ENCODE results near the gene PDIA6.

PDIA6 gene

DNA sequence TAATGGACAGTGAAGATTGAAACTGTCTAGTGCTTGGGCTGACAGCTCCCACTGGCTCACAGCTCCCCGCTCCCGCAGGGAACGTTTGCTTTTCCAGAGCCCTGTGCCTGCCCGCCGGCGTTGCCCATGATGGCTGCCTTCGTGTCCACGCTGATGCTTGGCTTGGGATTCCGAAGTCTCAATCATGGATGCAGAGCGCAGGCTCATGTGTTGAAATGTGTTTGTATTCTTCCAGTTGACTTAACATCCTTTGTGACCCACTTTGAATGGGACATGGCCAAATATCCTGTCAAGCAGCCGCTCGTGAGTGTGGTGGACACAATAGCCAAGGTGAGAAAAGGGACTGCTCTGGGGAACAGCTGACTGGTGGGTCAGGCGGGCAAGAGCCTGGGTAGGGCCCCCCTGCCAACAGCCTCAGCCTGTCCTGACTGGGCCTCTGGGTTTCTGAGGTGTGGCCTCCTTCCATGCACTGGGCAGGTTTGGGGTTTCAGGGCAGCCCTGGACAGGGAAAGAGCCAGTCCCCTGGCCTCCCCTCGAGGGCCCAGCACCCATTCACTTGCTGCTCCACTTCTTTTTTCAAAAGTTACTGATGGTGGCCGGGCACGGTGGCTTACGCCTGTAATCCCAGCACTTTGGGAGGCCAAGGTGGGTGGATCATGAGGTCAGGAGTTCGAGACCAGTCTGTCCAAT is 48.3 kb downstream of the PDIA6 start:
- H3K27me3 ChIP-seq (ENCODE audit: insufficient read depth, poor library complexity, severe bottlenecking) = peaks cover 11% of the 10 kb centered on the region
- no peak for DNase-seq (ENCODE audit: low read depth in 1 of 2, low spot score in 1 of 2)
- no peak overlapping the region for H3K4me3 ChIP-seq (replicated peaks; ENCODE audit: insufficient read depth, low read length)
- no peak overlapping the region for H3K27ac ChIP-seq (replicated peaks)
- TF ChIP-seq, protein P1, sequence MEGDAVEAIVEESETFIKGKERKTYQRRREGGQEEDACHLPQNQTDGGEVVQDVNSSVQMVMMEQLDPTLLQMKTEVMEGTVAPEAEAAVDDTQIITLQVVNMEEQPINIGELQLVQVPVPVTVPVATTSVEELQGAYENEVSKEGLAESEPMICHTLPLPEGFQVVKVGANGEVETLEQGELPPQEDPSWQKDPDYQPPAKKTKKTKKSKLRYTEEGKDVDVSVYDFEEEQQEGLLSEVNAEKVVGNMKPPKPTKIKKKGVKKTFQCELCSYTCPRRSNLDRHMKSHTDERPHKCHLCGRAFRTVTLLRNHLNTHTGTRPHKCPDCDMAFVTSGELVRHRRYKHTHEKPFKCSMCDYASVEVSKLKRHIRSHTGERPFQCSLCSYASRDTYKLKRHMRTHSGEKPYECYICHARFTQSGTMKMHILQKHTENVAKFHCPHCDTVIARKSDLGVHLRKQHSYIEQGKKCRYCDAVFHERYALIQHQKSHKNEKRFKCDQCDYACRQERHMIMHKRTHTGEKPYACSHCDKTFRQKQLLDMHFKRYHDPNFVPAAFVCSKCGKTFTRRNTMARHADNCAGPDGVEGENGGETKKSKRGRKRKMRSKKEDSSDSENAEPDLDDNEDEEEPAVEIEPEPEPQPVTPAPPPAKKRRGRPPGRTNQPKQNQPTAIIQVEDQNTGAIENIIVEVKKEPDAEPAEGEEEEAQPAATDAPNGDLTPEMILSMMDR (IDR thresholded peaks at IDR 0.05; ENCODE audit: insufficient read depth, low read length) = no peak
- no peak for TF ChIP-seq GABPA (IDR thresholded peaks at IDR 0.05; ENCODE audit: low read depth)
- TF ChIP-seq, protein P2, sequence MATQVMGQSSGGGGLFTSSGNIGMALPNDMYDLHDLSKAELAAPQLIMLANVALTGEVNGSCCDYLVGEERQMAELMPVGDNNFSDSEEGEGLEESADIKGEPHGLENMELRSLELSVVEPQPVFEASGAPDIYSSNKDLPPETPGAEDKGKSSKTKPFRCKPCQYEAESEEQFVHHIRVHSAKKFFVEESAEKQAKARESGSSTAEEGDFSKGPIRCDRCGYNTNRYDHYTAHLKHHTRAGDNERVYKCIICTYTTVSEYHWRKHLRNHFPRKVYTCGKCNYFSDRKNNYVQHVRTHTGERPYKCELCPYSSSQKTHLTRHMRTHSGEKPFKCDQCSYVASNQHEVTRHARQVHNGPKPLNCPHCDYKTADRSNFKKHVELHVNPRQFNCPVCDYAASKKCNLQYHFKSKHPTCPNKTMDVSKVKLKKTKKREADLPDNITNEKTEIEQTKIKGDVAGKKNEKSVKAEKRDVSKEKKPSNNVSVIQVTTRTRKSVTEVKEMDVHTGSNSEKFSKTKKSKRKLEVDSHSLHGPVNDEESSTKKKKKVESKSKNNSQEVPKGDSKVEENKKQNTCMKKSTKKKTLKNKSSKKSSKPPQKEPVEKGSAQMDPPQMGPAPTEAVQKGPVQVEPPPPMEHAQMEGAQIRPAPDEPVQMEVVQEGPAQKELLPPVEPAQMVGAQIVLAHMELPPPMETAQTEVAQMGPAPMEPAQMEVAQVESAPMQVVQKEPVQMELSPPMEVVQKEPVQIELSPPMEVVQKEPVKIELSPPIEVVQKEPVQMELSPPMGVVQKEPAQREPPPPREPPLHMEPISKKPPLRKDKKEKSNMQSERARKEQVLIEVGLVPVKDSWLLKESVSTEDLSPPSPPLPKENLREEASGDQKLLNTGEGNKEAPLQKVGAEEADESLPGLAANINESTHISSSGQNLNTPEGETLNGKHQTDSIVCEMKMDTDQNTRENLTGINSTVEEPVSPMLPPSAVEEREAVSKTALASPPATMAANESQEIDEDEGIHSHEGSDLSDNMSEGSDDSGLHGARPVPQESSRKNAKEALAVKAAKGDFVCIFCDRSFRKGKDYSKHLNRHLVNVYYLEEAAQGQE (IDR thresholded peaks at IDR 0.05; ENCODE audit: insufficient replicate concordance, low read depth) = no peak
- no peak for TF ChIP-seq SPI1 (IDR thresholded peaks at IDR 0.05; ENCODE audit: borderline replicate concordance, low read depth)
- TF ChIP-seq POLR2AphosphoS5 (IDR thresholded peaks at IDR 0.05; ENCODE audit: low read depth) = no peak

DNA sequence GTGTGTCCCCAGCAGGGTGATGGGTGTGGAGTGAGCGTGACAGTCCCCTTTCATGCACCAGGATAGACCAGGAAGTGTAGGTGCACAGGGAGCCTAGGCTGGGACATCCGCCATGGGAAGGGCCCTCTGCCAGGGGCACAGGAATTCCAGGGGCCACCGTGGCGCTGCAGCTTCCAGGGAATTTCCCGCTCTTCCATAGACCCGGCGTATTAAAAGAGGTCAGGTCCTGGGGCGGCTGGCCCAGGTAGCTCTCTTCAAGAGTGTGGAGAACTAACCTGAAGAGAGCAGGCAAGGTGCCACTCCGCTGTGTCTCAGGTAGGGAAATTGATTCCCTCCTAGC is 49.2 kb downstream of the PDIA6 start:
- TF ChIP-seq SPI1 (IDR thresholded peaks at IDR 0.05; ENCODE audit: borderline replicate concordance, low read depth) = no peak
- no peak for TF ChIP-seq POLR2AphosphoS5 (IDR thresholded peaks at IDR 0.05; ENCODE audit: low read depth)
- TF ChIP-seq, protein P1 (IDR thresholded peaks at IDR 0.05; ENCODE audit: insufficient read depth, low read length) = no peak
- TF ChIP-seq, protein P2 (IDR thresholded peaks at IDR 0.05; ENCODE audit: insufficient replicate concordance, low read depth) = no peak
- TF ChIP-seq GABPA (IDR thresholded peaks at IDR 0.05; ENCODE audit: low read depth) = no peak
- peaks cover 4% of the 10 kb centered on the region for H3K27me3 ChIP-seq (ENCODE audit: insufficient read depth, poor library complexity, severe bottlenecking)
- no peak overlapping the region for H3K4me3 ChIP-seq (replicated peaks; ENCODE audit: insufficient read depth, low read length)
- DNase-seq (ENCODE audit: low read depth in 1 of 2, low spot score in 1 of 2) = no peak
- H3K27ac ChIP-seq (replicated peaks) = no peak overlapping the region

DNA sequence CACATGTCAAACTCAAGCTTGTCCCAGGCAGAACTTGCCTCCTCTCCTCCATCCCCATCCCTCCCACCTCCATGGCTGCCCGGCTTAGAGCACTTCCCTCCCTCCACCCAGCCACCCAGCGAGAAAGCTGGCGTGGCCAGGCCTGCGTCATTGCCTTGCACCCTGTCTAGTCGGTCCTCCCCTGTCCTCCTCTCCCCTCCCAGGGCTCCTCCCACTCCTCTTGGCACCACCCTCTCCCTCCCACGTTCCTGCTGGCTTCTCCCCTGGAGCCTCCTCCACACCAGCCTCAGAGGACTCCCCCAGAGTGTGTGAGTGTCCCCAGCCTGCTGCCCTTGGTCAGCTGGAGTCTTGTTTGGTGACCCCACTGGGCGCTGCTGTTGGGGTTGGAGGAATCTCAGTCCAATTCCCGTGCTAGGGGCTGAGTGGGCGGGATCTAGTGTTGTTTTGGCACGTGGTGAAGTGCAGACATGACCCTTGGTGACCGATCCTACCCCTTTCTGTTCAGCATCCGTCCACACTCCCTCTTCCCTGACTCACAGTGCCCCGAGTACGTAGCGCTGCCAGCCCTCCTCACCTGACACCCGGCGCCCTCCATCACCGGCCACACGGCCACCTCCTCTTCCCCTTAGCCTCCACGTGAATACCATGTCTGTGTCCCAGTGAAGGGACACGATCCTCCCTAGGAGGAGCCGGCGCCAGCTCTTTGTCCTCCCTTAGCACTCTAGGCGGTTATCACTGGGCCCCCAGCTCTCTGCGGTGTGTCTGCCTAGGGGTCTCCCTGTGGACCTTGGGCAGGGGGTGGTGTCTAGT is 49.7 kb downstream of the PDIA6 start:
- DNase-seq (ENCODE audit: low read depth in 1 of 2, low spot score in 1 of 2) = no peak

More for the DNA sequence above, 49.7 kb downstream of the PDIA6 start:
- H3K27ac ChIP-seq (replicated peaks) = no peak overlapping the region
- TF ChIP-seq SPI1 (IDR thresholded peaks at IDR 0.05; ENCODE audit: borderline replicate concordance, low read depth) (no peak), POLR2AphosphoS5 (IDR thresholded peaks at IDR 0.05; ENCODE audit: low read depth) (no peak), GABPA (IDR thresholded peaks at IDR 0.05; ENCODE audit: low read depth) (no peak)
- TF ChIP-seq, protein P2 (IDR thresholded peaks at IDR 0.05; ENCODE audit: insufficient replicate concordance, low read depth) = no peak
- TF ChIP-seq, protein P1 (IDR thresholded peaks at IDR 0.05; ENCODE audit: insufficient read depth, low read length) = no peak
- H3K4me3 ChIP-seq (replicated peaks; ENCODE audit: insufficient read depth, low read length) = no peak overlapping the region
- H3K27me3 ChIP-seq (ENCODE audit: insufficient read depth, poor library complexity, severe bottlenecking) = peaks cover 4% of the 10 kb centered on the region

Data from HL-60 (cell line).